SU-DHL-6 (cell line): ENCODE data around the gene BCAP31.

ENCODE experiments used
- H2AFZ ChIP-seq: fragments of 200-600 bp; sonication (generic); 2 replicates; pipeline ENCODE4 v1.6.1; 2014; ENCODE audit warnings: low read depth, mild to moderate bottlenecking, moderate library complexity, mixed read lengths, antibody characterized with exemption, low read length; ENCODE audit not compliant: severe bottlenecking
- H3F3A ChIP-seq: fragments of 200-600 bp; shearing (Covaris generic); 2 replicates; pipeline ENCODE4 v1.6.0; 2016; ENCODE audit warnings: antibody characterized with exemption, mild to moderate bottlenecking; ENCODE audit not compliant: insufficient read depth
- H3K27ac ChIP-seq: fragments of 200-600 bp; sonication (generic); 2 replicates; pipeline ENCODE4 v1.5.1; 2016; ENCODE audit warnings: low read depth, mild to moderate bottlenecking, low read length, moderate library complexity, mixed read lengths
- H3K27me3 ChIP-seq: fragments of 200-600 bp; sonication (generic), shearing (Covaris generic); 2 replicates; pipeline ENCODE4 v1.6.0; 2014; ENCODE audit warnings: mild to moderate bottlenecking, low read length
- H3K36me3 ChIP-seq: fragments of 200-600 bp; sonication (generic); 2 replicates; pipeline ENCODE4 v1.6.1; 2014; ENCODE audit warnings: mild to moderate bottlenecking, low read length, mixed read lengths
- H3K4me2 ChIP-seq: fragments of 300-600, 200-600 bp; shearing (Covaris generic), sonication (generic); 2 replicates; pipeline ENCODE4 v1.6.0; 2014; ENCODE audit warnings: low read length, low read depth, mild to moderate bottlenecking; ENCODE audit not compliant: poor library complexity, severe bottlenecking
- H3K4me3 ChIP-seq: fragments of 200-600 bp; sonication (generic); 2 replicates; pipeline ENCODE4 v1.5.1; 2014; ENCODE audit warnings: antibody characterized with exemption, low read length, mild to moderate bottlenecking, mixed read lengths; ENCODE audit not compliant: insufficient read depth, poor library complexity, severe bottlenecking
- H3K79me2 ChIP-seq: fragments of 200-600 bp; sonication (generic); 2 replicates; pipeline ENCODE4 v1.6.1; 2014; ENCODE audit warnings: mild to moderate bottlenecking, low read length, moderate library complexity; ENCODE audit not compliant: insufficient read depth
- H3K9ac ChIP-seq: fragments of 200-600 bp; sonication (generic); 2 replicates; pipeline ENCODE4 v1.7.0; 2014; ENCODE audit warnings: mild to moderate bottlenecking, low read length
- H3K9me2 ChIP-seq: fragments of 200-600 bp; sonication (generic); replicated peaks from 2 replicates; pipeline ENCODE4 v1.6.1; 2014; ENCODE audit warnings: low read length; ENCODE audit not compliant: insufficient read depth
- H3K9me3 ChIP-seq: fragments of 200-600 bp; sonication (generic); 2 replicates; pipeline ENCODE4 v1.6.1; 2014; ENCODE audit warnings: low read length, mixed read lengths; ENCODE audit not compliant: insufficient read depth
- H4K20me1 ChIP-seq: fragments of 200-600 bp; sonication (generic); 2 replicates; pipeline ENCODE4 v1.6.1; 2014; ENCODE audit warnings: low read depth, mild to moderate bottlenecking, antibody characterized with exemption, low read length, moderate library complexity, mixed read lengths
- EZH2phosphoT487 ChIP-seq: fragments of 200-600 bp; sonication (generic), shearing (Covaris generic); conservative IDR thresholded peaks from 2 replicates; pipeline ENCODE4 v1.6.1; 2018; ENCODE audit warnings: mild to moderate bottlenecking, antibody characterized with exemption, low read length, moderate library complexity, mixed read lengths
- TF ChIP-seq, protein P1 (sequence below): fragments of 200-600 bp; sonication (generic); IDR thresholded peaks from one replicate; pipeline ENCODE4 v1.5.1; 2017; ENCODE audit warnings: antibody characterized with exemption, mild to moderate bottlenecking, low read length, moderate library complexity; ENCODE audit not compliant: insufficient read depth, poor library complexity, severe bottlenecking

Gene BCAP31

DNA sequence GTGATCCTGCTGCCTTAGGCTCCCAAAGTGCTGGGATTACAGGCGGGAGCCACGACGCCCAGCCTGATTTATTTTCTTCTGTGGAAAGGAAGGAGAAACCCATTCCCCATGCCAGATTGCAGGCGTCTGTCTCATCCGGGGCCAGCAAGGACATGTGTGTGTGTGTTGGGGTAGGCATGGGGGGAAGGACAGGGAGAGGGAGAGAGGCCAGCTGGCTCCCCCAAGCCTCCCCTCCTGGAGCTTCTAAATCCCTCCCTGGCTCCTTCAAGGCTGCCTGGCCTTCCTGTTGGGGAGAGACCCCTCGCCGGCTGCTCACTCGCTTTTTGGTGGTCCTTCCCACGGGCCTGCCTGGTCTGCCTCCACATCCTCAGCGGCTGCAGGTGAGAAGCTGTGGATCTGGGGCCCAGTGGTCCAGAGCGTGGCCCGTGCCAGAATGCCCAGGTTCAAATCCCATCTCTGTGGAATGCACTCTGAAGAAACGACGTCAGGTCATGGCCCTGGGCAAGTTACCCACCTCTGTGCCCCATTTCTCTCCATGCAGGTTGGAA, 38.5 kb upstream of the BCAP31 start:
- Histone ChIP-seq H3K9me3 (no peaks in the 10 kb centered on the region), H3K4me2 (no peak overlapping the region), H3K9ac (no peak overlapping the region), H3F3A (no peaks in the 10 kb centered on the region), H3K4me3 (no peak overlapping the region), H3K36me3 (no peaks in the 10 kb centered on the region), H3K27ac (no peak overlapping the region), H4K20me1 (no peaks in the 10 kb centered on the region), H3K9me2 (no peaks in the 10 kb centered on the region), H3K27me3 (no peaks in the 10 kb centered on the region), H3K79me2 (no peaks in the 10 kb centered on the region), H2AFZ (no peak overlapping the region)
- TF ChIP-seq, protein P1, sequence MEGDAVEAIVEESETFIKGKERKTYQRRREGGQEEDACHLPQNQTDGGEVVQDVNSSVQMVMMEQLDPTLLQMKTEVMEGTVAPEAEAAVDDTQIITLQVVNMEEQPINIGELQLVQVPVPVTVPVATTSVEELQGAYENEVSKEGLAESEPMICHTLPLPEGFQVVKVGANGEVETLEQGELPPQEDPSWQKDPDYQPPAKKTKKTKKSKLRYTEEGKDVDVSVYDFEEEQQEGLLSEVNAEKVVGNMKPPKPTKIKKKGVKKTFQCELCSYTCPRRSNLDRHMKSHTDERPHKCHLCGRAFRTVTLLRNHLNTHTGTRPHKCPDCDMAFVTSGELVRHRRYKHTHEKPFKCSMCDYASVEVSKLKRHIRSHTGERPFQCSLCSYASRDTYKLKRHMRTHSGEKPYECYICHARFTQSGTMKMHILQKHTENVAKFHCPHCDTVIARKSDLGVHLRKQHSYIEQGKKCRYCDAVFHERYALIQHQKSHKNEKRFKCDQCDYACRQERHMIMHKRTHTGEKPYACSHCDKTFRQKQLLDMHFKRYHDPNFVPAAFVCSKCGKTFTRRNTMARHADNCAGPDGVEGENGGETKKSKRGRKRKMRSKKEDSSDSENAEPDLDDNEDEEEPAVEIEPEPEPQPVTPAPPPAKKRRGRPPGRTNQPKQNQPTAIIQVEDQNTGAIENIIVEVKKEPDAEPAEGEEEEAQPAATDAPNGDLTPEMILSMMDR, result no peak
- TF ChIP-seq EZH2phosphoT487, result no peak

DNA sequence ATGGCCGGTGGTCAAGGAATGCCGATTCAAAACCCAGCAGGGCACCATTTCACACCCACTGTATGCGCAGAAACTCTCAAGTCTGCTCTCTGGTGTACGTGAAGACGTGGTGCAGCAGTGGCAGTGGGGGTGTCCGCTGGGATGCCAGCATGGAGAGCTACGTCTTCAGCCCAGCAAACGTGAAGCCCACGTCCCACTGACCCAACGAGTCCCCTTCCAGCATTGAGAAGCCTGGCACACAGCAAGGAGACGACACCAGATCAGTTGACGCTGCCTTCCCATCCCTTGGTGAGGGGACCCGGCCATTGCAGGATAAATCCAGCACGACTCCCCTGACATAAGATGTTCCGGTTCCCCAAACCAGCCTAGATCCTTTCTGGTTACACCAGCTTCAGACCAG, 37.7 kb upstream of the BCAP31 start:
- TF ChIP-seq, protein P1, result no peak
- no peak for TF ChIP-seq EZH2phosphoT487
- Histone ChIP-seq H3K9ac (no peak overlapping the region), H3K27me3 (no peaks in the 10 kb centered on the region), H3K4me2 (no peak overlapping the region), H3F3A (no peaks in the 10 kb centered on the region), H3K27ac (no peak overlapping the region), H3K36me3 (no peaks in the 10 kb centered on the region), H4K20me1 (no peaks in the 10 kb centered on the region), H3K4me3 (no peak overlapping the region), H3K9me2 (no peaks in the 10 kb centered on the region), H3K9me3 (no peaks in the 10 kb centered on the region), H3K79me2 (no peaks in the 10 kb centered on the region), H2AFZ (no peak overlapping the region)

DNA sequence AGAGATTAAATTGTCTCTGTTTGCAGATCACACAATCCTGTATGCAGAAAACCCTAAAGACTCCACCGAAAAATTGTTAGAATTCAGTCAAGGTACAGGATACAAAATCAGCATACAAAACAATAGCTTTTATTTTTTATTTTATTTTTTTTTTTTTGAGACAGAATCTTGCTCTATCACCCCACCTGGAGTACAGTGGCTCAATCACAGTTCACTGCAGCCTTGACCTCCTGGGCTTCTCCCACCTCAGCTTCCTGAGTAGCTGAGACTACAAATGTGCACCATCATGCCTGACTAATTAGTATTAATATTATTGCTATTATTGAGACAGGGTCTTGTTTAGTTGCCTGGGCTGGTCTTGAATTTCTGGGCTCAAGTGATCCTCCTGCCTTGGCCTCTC, 30.9 kb upstream of the BCAP31 start:
- Histone ChIP-seq H4K20me1 (no peaks in the 10 kb centered on the region), H2AFZ (no peak overlapping the region), H3K9me3 (no peaks in the 10 kb centered on the region), H3K36me3 (no peaks in the 10 kb centered on the region), H3F3A (no peaks in the 10 kb centered on the region), H3K27ac (no peak overlapping the region), H3K79me2 (no peaks in the 10 kb centered on the region), H3K9ac (no peak overlapping the region), H3K9me2 (no peaks in the 10 kb centered on the region), H3K4me3 (no peak overlapping the region), H3K27me3 (no peaks in the 10 kb centered on the region), H3K4me2 (no peak overlapping the region)
- TF ChIP-seq EZH2phosphoT487, result no peak
- TF ChIP-seq, protein P1, result no peak
